GM12873 (cell line): ENCODE measurements around the gene PRR15.

Experiments
- CTCF ChIP-seq: IDR thresholded peaks from 2 replicates; pipeline ENCODE4 v1.5.1; 2012; ENCODE audit warnings: low read depth, mild to moderate bottlenecking, moderate library complexity, low read length, control low read depth; ENCODE audit not compliant: insufficient read depth; ENCODE audit errors: missing control alignments

PRR15 gene

GRCh38 chr7:29563590-29564495 lies at the start of gene PRR15:
Gene PRR15, plus strand, starts transcription at chr7:29563835. Its CDS starts 2,495 bp downstream, at chr7:29566330.
- no peak for TF ChIP-seq CTCF

- no peak for TF ChIP-seq CTCF
Observed at GRCh38 chr7:29516491-29516890, 47.1 kb upstream of the PRR15 start.

- no peak for TF ChIP-seq CTCF
Observed at GRCh38 chr7:29518616-29519015, 45.0 kb upstream of the PRR15 start.

- no peak for TF ChIP-seq CTCF
Observed at GRCh38 chr7:29523728-29524127, 39.9 kb upstream of the PRR15 start.

DNA sequence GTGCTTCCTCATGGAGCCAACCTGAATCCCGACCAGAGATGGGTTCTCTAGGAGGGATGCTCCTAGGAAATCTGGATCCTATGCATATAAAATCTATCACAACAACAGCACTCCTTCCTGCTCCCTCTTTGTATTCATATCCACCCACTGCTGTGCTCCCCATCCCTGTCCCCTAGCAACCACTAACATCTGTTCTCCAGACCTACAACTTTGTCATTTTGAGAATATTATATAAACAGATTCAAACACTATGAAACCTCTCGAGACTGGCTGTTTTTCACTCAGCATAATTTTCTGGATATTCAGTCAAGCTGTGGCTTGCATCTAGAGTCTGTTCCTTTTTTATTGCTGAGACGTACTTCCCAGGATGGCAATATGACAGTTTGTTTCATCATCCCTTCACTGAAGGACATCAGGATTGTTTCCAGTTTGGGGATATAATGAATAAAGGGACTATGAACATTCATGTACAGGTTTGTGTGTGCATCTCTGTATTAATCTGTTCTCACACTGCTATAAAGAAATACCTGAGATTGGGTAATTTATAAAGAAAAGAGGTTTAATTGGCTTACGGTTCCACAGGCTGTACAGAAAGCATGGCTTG lies 36.0 kb upstream of the PRR15 start:
- TF ChIP-seq CTCF, result no peak

DNA sequence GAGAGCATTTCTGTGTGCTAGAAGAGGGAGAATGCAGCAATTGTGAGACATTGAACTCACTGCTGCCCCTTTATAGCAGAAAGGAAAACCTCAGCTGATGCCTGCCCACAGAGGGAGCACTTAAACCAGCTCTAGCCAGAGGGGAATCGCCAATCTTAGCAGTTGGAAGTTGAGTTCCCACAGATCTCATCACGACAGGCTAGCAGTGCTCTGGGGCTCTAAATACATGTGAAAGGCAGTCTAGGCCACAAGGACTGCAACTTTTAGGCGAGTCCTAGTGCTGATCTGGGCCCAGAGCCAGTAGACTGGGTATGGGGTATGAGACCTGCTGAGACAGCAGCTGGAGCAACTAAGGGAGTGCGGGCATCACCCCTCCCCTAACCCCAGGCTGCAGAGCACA lies 25.2 kb upstream of the PRR15 start:
- TF ChIP-seq CTCF, result no peak

DNA sequence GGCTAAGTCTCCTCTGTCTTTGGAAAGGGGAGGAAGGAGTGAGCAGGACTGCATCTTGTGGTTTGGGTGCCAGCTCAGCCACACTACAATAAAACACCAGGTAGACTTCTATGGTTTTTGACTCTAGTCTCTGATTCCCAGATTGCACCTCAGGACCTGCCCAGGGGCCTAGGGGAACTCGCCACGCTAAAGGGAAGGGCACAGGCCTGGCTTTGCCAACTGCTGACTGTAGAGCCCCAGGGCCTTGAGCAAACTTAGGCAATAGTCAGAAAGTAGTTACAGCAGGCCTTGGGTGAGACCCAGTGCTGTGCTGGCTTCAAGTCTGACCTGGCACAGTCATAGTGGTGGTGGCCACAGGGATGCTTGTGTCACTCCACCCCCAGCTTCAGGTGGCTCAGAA lies 24.2 kb upstream of the PRR15 start:
- no peak for TF ChIP-seq CTCF
